HL-60 (cell line): ENCODE results near the gene NOVA2.

Experiments
- DNase-seq, 2 experiments: peaks; one replicate each; pipeline ENCODE4 v3.0.0-alpha.2; 2010 to 2020; ENCODE audit warnings: low read depth in 1 of 2, low spot score in 1 of 2
- H3K27ac ChIP-seq: fragments of 250-450 bp; sonication (Bioruptor Pico); replicated peaks from 2 replicates; pipeline ENCODE4 v1.5.1; 2020; ENCODE audit warnings: mild to moderate bottlenecking, moderate library complexity
- H3K27me3 ChIP-seq: fragments of 250-450 bp; sonication (Bioruptor Pico); 2 replicates; pipeline ENCODE4 v1.5.1; 2021; ENCODE audit warnings: mild to moderate bottlenecking, moderate library complexity; ENCODE audit not compliant: insufficient read depth, poor library complexity, severe bottlenecking
- H3K4me3 ChIP-seq: replicated peaks from 2 replicates; pipeline ENCODE4 v1.5.1; 2011; ENCODE audit warnings: mild to moderate bottlenecking, control low read depth, low read length; ENCODE audit not compliant: insufficient read depth
- GABPA ChIP-seq: IDR thresholded peaks from 2 replicates; pipeline ENCODE4 v1.6.1; 2012; ENCODE audit warnings: low read depth
- POLR2AphosphoS5 ChIP-seq: IDR thresholded peaks from 2 replicates; pipeline ENCODE4 v1.6.1; 2012; ENCODE audit warnings: low read depth
- REST ChIP-seq: IDR thresholded peaks from 2 replicates; pipeline ENCODE4 v1.6.1; 2012; ENCODE audit warnings: low read depth; ENCODE audit not compliant: insufficient replicate concordance
- SPI1 ChIP-seq: IDR thresholded peaks from 2 replicates; pipeline ENCODE4 v1.6.1; 2012; ENCODE audit warnings: low read depth, mild to moderate bottlenecking, borderline replicate concordance
- TF ChIP-seq, protein P1 (sequence below): IDR thresholded peaks from one replicate; pipeline ENCODE4 v1.5.1; 2011; ENCODE audit warnings: low read length, control low read depth, inconsistent platforms; ENCODE audit not compliant: insufficient read depth

The NOVA2 gene

GRCh38 chr19:45978156-45978555, 4.5 kb upstream of the NOVA2 start:
- no peak overlapping the region for H3K4me3 ChIP-seq
- peaks cover 3% of the 10 kb centered on the region for H3K27me3 ChIP-seq
- H3K27ac ChIP-seq = no peak overlapping the region
- DNase-seq = no peak
- TF ChIP-seq, protein P1, sequence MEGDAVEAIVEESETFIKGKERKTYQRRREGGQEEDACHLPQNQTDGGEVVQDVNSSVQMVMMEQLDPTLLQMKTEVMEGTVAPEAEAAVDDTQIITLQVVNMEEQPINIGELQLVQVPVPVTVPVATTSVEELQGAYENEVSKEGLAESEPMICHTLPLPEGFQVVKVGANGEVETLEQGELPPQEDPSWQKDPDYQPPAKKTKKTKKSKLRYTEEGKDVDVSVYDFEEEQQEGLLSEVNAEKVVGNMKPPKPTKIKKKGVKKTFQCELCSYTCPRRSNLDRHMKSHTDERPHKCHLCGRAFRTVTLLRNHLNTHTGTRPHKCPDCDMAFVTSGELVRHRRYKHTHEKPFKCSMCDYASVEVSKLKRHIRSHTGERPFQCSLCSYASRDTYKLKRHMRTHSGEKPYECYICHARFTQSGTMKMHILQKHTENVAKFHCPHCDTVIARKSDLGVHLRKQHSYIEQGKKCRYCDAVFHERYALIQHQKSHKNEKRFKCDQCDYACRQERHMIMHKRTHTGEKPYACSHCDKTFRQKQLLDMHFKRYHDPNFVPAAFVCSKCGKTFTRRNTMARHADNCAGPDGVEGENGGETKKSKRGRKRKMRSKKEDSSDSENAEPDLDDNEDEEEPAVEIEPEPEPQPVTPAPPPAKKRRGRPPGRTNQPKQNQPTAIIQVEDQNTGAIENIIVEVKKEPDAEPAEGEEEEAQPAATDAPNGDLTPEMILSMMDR = no peak

DNA sequence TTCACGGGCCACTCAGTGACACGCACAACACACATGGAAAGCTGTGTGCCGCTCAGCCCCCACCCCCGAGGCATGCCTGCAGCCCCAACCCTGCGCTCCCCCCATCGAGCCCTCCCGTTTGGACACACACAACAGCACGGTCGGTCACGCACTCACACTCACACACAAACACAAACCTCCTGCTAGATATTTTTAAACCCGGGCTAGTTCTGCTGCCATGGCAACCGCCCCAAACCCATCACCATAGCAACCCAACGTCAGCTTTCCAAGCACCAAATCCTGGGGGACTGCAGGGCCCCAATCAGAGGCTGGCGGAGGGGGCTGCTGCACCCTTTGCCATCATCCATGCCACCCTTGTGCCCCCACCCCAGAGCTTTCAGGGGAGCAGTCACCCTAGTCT, 2.5 kb upstream of the NOVA2 start:
- Histone ChIP-seq H3K4me3 (no peak overlapping the region), H3K27me3 (peaks cover 17% of the 10 kb centered on the region), H3K27ac (no peak overlapping the region)
- DNase-seq = no peak
- TF ChIP-seq SPI1 = no peak
- TF ChIP-seq GABPA = no peak
- TF ChIP-seq, protein P1 = no peak
- no peak for TF ChIP-seq POLR2AphosphoS5
- TF ChIP-seq REST = no peak

DNA sequence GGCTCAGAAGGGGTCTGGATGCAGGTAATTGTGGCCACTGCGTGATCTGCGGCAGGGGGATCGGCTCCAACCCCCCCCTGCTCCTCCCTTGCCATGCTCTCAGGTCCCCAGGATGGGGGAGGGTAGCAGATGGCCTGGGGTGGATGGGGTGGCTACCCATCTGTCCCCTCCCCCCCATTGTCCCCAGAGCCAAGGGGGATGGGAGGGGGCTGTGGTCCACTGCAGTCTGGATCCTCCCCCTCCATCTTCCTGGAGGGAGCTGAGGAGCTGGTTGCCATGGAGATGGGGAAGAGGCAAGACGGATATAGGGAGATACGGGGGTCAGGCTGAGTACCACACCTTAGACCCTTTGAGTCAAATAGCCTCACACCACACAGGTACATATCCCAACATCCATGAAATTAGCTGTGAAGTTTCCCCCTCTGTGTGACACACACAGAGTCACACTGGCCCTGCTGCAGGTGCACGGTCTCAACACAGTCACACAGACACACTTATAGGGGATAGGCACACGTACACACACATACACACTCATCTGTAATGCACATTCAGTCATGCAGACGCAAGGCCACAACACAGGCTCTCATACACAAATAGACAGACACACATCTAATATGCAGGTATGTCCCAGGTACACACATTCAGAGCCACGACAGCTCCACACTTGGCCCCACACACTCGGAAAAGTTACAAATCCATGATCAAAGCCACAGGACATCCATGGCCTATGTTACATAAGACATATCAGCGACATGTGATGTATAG, 1.8 kb upstream of the NOVA2 start:
- peaks cover 20% of the 10 kb centered on the region for H3K27me3 ChIP-seq
- DNase-seq = no peak

More for the DNA sequence above, 1.8 kb upstream of the NOVA2 start:
- TF ChIP-seq, protein P1 = no peak
- TF ChIP-seq REST (no peak), POLR2AphosphoS5 (no peak), SPI1 (no peak), GABPA (no peak)
- Histone ChIP-seq H3K4me3 (no peak overlapping the region), H3K27ac (no peak overlapping the region)
